ENCODE results near the gene CHD2.

CHD2 gene

DNA sequence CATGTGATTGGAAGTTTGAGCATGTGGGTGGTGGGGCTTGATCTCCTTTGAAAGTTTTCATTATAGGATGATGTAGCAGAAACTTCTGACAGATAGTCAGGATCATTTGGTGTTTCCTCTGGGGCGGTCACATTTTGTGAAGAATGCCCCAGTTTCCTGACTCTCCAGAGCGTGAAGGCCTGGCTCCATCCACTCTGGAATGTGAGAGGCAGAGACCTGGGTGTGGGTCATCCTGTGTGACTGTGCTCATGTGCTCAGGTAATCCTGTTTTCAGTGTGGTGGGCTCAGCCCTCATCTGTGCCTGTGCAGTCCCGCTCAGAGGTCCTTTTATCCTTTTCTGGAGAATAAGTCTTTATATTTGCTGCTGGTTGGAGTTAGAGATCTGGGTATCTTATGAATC, 107.9 kb downstream of the CHD2 start:
- Mint-ChIP-seq H3K9me3 (no peaks in the 10 kb centered on the region), H3K36me3 (ENCODE audit: low read depth) (peaks cover 93% of the 10 kb centered on the region), H3K27me3 (no peaks in the 10 kb centered on the region), H3K4me3 (no peak overlapping the region), H3K4me1 (ENCODE audit: low read depth) (no peaks in the 10 kb centered on the region), H3K27ac (peak overlapping the region; percentile 43)

DNA sequence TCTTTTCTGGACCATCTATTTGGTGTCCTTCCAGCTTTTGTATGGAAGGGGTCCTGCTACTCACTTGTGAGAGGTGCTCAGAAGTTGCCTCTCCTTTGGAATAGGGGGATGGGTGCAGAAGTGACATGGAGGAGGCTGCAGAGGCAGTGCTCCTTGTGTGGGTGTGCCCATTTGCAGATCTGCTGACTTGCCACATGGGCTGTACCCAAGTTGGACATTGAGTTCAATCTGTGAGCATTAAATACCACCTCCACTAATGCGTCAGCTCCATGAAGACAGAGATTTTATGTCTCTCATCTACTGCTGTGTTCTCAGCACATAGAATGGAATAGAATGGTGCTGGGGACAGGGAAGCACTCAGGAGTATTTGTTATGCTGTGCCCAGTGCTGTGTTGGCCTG, 112.7 kb downstream of the CHD2 start:
- H3K4me1 Mint-ChIP-seq (ENCODE audit: low read depth) = peaks cover 15% of the 10 kb centered on the region
- no peak overlapping the region for H3K27ac Mint-ChIP-seq
- peaks cover 93% of the 10 kb centered on the region for H3K36me3 Mint-ChIP-seq (ENCODE audit: low read depth)
- no peaks in the 10 kb centered on the region for H3K27me3 Mint-ChIP-seq
- no peaks in the 10 kb centered on the region for H3K9me3 Mint-ChIP-seq
- no peak overlapping the region for H3K4me3 Mint-ChIP-seq

DNA sequence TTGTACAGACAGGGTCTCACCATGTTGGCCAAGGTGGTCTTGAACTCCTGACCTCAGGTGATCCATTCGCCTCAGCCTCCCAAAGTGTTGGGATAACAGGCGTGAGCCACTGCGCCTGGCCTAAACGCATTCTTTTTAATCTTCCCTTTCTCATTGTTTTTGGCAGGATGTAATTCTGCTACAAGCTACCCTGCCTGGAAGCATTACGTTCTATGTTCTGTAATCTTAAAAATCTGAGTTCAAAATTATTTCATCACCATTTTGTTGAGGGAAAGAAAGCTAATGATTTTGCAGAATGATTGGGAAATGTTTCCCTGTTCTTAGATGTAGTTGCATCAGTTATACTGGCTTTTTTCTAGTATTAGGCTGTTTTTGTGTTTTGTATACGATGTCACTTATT, 117.4 kb downstream of the CHD2 start:
- no peaks in the 10 kb centered on the region for H3K27me3 Mint-ChIP-seq
- no peak overlapping the region for H3K4me3 Mint-ChIP-seq
- peak overlapping the region; percentile 34 for H3K27ac Mint-ChIP-seq
- peaks cover 94% of the 10 kb centered on the region for H3K36me3 Mint-ChIP-seq (ENCODE audit: low read depth)
- H3K4me1 Mint-ChIP-seq (ENCODE audit: low read depth) = peaks cover 62% of the 10 kb centered on the region
- H3K9me3 Mint-ChIP-seq = no peaks in the 10 kb centered on the region

DNA sequence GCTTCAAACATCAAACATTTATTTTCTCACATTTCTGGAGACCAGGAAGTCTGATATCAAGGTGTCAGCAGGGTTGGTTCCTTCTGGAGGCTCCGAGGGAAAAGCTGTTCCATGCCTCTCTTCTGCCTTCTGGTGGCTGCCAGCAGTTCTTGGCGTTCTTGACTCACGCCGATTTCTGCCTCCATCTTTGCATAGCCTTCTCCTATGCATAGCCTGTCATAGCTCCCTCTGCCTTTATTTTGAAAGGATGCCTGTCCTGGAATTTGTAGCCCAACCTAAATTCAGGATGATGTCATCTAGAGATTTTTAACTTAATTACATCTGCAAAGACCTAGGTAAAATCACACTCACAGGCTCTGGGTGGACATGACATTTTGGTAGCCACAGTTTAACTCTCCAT, 118.5 kb downstream of the CHD2 start:
- Mint-ChIP-seq H3K36me3 (ENCODE audit: low read depth) (peaks cover 94% of the 10 kb centered on the region), H3K27me3 (no peaks in the 10 kb centered on the region), H3K9me3 (no peaks in the 10 kb centered on the region), H3K27ac (peak overlapping the region; percentile 89), H3K4me1 (ENCODE audit: low read depth) (peaks cover 73% of the 10 kb centered on the region), H3K4me3 (no peak overlapping the region)

DNA sequence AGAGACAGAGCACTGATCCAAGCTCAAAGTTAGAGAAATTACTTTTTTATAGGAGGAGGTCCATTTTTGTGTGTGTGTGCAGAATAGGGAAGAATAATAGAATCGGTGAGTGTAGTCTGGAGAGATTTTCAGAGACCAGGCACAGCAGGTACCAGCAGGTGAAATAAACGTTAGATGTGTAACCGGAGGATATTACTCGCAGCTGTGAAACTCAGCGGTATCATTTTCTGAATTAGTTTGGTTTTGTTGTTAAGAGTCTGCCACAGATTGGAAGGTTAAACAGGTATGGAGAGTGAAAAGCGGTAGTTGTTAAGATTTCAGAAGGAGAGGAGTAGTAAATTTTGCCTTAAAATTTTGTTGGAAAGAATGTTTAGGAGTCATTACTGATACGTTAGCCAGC, 119.0 kb downstream of the CHD2 start:
- no peaks in the 10 kb centered on the region for H3K9me3 Mint-ChIP-seq
- peaks cover 97% of the 10 kb centered on the region for H3K36me3 Mint-ChIP-seq (ENCODE audit: low read depth)
- peak overlapping the region; percentile 9 for H3K4me3 Mint-ChIP-seq
- H3K27me3 Mint-ChIP-seq = no peaks in the 10 kb centered on the region
- peaks cover 78% of the 10 kb centered on the region for H3K4me1 Mint-ChIP-seq (ENCODE audit: low read depth)
- peak overlapping the region; percentile 89 for H3K27ac Mint-ChIP-seq

DNA sequence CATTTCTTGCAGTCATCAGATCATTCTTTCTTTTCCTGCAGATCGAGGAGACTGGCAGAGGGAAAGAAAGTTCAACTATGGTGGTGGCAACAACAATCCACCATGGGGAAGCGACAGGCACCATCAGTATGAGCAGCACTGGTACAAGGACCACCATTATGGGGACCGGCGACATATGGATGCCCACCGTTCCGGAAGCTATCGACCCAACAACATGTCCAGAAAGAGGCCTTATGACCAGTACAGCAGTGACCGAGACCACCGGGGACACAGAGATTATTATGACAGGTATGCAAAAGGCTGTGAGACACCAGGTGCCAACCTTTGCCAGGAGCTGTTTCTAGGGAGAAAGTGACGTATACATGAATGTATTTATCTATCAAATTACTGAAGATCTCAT, 119.8 kb downstream of the CHD2 start:
- peak overlapping the region; percentile 49 for H3K27ac Mint-ChIP-seq
- no peaks in the 10 kb centered on the region for H3K27me3 Mint-ChIP-seq
- H3K36me3 Mint-ChIP-seq (ENCODE audit: low read depth) = peaks cover 97% of the 10 kb centered on the region
- no peaks in the 10 kb centered on the region for H3K9me3 Mint-ChIP-seq
- H3K4me3 Mint-ChIP-seq = no peak overlapping the region
- H3K4me1 Mint-ChIP-seq (ENCODE audit: low read depth) = peaks cover 87% of the 10 kb centered on the region

DNA sequence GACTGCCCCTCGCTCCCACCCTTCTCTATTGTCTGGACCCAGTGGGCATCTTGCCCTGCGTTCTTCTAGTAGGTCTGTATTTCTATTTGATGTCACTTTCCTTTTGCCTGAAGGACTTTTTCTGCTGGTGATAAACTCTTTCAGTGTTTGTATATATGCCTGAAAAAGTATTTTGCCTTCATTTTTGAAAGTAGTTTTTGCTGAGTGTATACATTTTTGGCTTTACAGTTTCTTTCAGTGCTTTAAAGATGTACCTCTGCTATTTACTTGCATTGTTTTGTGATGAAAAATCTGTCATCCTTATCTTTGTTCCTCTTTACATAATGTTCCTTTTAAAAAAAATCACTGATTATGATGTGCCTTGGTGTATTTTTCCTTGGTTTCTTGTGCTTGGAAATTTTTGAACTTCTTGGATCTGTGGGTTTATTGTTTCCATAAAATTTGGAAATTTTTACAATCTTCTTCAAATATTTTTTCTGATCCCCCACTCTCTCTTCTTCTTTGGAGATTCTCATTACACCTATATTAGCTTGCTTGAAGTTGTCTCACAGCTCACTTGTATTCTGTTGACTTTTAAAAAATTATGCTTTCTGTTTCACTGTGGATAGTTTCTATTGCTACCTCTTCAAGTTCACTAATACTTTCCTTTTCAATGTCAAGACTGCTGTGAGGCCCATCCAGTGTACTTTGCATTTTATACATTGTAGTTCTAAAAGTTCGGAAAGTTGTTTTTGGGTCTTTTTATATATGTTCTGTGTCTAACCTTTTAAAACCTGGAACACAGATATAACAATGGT, 121.0 kb downstream of the CHD2 start:
- Mint-ChIP-seq H3K27ac (peak overlapping the region; percentile 91), H3K4me3 (peak overlapping the region; percentile 67), H3K4me1 (ENCODE audit: low read depth) (peaks cover 96% of the 10 kb centered on the region), H3K9me3 (no peaks in the 10 kb centered on the region), H3K36me3 (ENCODE audit: low read depth) (peaks cover 96% of the 10 kb centered on the region), H3K27me3 (no peaks in the 10 kb centered on the region)

DNA sequence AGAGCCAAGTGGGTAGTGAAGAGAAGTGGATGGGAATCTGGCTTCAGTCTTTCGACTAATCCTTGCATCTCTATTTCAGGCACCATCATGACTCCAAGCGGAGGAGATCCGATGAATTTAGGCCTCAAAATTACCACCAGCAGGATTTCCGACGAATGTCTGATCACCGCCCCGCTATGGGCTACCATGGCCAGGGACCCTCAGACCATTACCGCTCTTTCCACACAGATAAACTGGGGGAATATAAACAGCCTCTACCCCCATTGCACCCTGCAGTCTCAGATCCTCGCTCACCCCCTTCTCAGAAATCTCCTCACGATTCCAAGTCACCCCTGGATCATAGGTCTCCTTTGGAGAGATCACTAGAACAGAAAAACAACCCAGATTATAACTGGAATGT, 124.2 kb downstream of the CHD2 start:
- no peak overlapping the region for H3K4me3 Mint-ChIP-seq
- no peaks in the 10 kb centered on the region for H3K9me3 Mint-ChIP-seq
- no peaks in the 10 kb centered on the region for H3K27me3 Mint-ChIP-seq
- H3K36me3 Mint-ChIP-seq (ENCODE audit: low read depth) = peaks cover 81% of the 10 kb centered on the region
- H3K27ac Mint-ChIP-seq = peak overlapping the region; percentile 88
- peaks cover 84% of the 10 kb centered on the region for H3K4me1 Mint-ChIP-seq (ENCODE audit: low read depth)

DNA sequence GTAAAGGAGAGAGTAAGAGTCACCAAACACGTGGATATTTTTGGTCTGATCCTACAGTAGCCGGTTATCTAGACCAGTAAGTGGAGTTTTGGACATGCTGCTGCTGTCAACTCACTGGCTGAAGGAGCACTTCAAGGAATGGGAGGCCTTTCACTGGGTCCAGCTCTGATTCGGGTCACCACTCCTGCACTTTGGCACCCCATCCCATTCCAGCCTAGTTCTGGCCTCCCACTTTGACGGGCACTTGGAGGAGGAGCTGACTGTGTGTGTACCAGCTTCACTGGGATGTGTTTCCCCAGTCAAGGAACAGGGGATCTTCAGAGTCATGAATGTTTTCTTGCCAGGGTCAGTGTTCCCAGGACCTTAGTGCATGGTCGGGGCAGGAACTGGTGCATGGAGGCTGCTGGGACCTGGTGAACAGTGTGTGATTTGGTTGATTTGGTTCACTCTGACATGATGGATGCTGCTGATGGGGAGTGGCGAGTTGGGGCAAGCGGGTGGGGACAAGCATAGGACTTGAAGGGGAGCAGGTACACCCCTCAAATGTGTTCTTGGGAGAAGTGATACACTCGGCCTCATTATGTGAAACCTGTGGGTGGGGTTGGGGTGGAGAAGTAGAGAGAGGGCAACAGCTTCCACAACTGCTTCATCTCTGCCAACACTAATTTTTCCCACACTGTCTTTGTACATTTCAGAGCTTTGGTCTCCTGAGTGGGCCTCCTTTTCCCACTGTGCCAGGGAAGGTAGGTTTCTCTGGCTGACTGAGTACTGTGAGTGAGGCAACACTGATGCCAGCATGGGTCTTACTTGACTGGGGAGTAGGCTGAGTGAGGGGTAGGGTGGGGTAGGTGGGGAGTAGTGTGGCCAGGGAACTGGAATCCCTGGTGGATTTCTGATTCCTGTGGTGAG, 124.8 kb downstream of the CHD2 start:
- Mint-ChIP-seq H3K27me3 (no peaks in the 10 kb centered on the region), H3K4me3 (peak overlapping the region; percentile 28), H3K4me1 (ENCODE audit: low read depth) (peaks cover 84% of the 10 kb centered on the region), H3K27ac (peak overlapping the region; percentile 88), H3K36me3 (ENCODE audit: low read depth) (peaks cover 74% of the 10 kb centered on the region), H3K9me3 (no peaks in the 10 kb centered on the region)

DNA sequence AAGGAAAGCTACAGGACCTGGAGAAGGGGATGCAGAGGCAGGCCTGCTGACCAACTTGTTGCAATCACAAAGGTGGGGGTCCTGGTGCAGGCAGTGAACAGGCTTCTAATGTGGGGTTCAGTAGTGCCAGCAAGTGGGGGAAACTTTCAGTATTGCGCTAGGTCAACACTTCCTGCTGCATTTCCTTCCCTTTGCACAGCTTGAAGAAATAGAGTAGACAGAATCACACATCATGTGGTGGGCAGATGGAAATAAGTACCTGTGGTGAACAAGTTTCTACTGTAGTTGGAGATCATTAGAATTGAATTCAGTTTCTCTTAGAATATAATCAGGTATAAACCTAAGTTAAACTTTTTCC, 125.5 kb downstream of the CHD2 start:
- peaks cover 82% of the 10 kb centered on the region for H3K4me1 Mint-ChIP-seq (ENCODE audit: low read depth)
- H3K4me3 Mint-ChIP-seq = no peak overlapping the region
- no peaks in the 10 kb centered on the region for H3K27me3 Mint-ChIP-seq
- peak overlapping the region; percentile 88 for H3K27ac Mint-ChIP-seq
- peaks cover 68% of the 10 kb centered on the region for H3K36me3 Mint-ChIP-seq (ENCODE audit: low read depth)
- no peaks in the 10 kb centered on the region for H3K9me3 Mint-ChIP-seq

DNA sequence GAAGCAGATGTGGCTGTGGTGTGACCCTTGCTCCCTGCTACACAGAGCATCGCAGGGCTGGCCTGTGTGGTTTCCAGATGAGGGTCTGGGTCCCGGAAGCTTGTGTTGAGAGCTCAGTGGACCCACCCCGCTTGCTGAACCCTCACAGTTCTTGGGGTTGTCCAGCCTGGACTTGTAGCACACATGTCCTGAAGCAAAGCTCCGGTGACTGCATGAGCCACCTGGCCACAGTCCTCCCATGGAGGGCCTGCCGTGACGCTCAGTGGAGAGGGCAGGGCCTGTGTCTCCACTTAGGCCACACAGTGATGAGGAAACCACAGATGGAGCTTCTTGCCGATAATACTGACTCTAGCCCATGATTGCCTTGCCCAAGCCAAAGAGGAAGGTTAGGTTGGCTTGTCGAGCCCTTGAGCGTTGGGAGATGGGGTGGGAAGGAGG, 126.3 kb downstream of the CHD2 start:
- Mint-ChIP-seq H3K4me1 (ENCODE audit: low read depth) (peaks cover 76% of the 10 kb centered on the region), H3K27me3 (no peaks in the 10 kb centered on the region), H3K4me3 (no peak overlapping the region), H3K27ac (peak overlapping the region; percentile 88), H3K9me3 (no peaks in the 10 kb centered on the region), H3K36me3 (ENCODE audit: low read depth) (peaks cover 60% of the 10 kb centered on the region)

DNA sequence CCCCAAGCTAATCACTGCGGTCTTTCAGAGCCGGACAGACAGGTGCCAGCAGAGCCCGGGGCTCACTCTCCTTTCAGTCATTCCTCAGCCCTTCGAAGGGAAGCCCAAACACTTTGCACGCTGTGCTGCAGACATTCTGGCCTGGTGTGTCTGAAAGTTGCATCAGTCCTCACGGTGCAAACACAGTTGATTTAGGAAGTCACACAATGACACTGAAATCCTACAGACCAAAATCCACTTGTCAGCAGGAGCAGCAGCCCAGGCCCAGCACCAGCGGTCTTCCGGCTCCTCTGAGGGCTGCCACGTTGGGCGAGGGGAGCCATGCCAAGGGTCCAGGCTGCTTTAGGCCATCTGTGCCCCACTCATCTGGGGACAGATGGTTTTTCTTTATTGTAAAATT, 127.3 kb downstream of the CHD2 start:
- H3K27ac Mint-ChIP-seq = no peak overlapping the region
- no peak overlapping the region for H3K4me3 Mint-ChIP-seq
- H3K36me3 Mint-ChIP-seq (ENCODE audit: low read depth) = peaks cover 50% of the 10 kb centered on the region
- peaks cover 66% of the 10 kb centered on the region for H3K4me1 Mint-ChIP-seq (ENCODE audit: low read depth)
- no peaks in the 10 kb centered on the region for H3K9me3 Mint-ChIP-seq
- H3K27me3 Mint-ChIP-seq = no peaks in the 10 kb centered on the region

DNA sequence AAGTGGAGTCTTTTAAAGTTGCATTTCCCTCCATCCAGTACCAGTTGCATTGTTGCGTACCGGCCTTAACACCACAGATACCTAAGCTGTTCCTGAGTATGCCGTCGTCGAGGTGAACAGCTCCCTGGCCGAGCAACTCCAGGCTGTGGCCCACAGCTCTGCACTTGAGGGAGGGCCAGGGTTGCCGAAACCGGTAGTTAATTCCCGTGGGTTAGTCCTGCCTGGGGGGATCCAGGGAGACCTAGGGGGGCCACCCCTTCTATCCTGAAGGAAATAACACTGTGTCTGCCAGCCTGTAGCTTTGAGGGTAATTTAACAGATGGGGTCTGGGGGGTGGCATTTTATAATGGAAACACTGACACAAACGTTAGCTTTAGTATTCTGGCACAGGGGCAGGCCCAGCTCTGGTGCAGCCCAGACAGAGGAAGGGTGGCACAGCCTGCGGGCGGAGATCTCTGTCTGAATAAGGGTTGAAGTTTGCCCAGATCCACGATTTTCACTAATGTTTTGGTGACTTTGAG, 128.0 kb downstream of the CHD2 start:
- H3K9me3 Mint-ChIP-seq = no peaks in the 10 kb centered on the region
- H3K36me3 Mint-ChIP-seq (ENCODE audit: low read depth) = peaks cover 42% of the 10 kb centered on the region
- peak overlapping the region; percentile 75 for H3K27ac Mint-ChIP-seq
- H3K4me1 Mint-ChIP-seq (ENCODE audit: low read depth) = peaks cover 58% of the 10 kb centered on the region
- H3K27me3 Mint-ChIP-seq = no peaks in the 10 kb centered on the region
- H3K4me3 Mint-ChIP-seq = no peak overlapping the region

DNA sequence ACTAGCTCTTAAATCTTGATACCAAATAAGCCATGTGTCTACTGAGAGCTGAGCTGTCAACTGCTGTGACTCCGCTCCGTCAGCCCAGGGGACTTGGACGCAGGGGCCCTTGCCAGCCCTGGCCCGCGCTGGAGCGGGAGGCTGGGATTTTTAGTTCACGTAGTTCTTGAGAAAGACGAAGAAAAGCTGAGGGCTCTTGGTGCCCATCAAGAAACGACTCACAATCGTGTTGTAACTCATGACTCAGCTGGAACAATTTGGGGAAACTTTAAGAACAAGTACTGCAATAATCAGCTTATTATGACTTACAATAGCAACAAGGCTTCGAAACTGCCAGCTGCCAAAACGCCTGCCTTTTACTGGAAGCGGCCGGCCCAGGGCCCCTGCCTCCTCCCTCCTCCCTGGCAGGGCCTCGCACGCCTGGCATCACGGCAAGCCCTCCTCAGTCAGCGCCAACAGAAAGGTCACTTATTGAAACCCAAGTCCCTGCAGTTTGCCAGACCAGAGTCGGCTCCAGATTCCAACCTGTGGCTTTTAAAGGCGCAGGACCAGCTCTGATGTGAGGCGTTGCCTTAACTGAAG, 128.6 kb downstream of the CHD2 start:
- Mint-ChIP-seq H3K27me3 (no peaks in the 10 kb centered on the region), H3K4me3 (no peak overlapping the region), H3K4me1 (ENCODE audit: low read depth) (peaks cover 53% of the 10 kb centered on the region), H3K27ac (peak overlapping the region; percentile 75), H3K36me3 (ENCODE audit: low read depth) (peaks cover 37% of the 10 kb centered on the region), H3K9me3 (no peaks in the 10 kb centered on the region)

All from stimulated activated naive CD8-positive, alpha-beta T cell treated with anti-CD3 and anti-CD28 coated beads, Interleukin-15, Interleukin-2, amounts not matched to agents 100 ng/mL and 50 ng/mL, for 24 hours (primary cell).